Natural killer cell (primary cell): ENCODE data around the gene SLC27A6. TPM values are rescaled to one million over a fixed set of nuclear protein-coding genes. Genes with fewer than 3 reads are reported as not detected.

ENCODE experiments used
- ATAC-seq, 3 donors: fragments of 150-1000 bp in 2 of 3; fragments of 200-7000 bp in 1 of 3; cut with Tn5 transposase; 1 replicate in 1 of 3; 2 replicates in 2 of 3; pipeline ENCODE4 v1.10.0; 2021; ENCODE audit warnings: mild to moderate bottlenecking in 2 of 3, moderate library complexity in 2 of 3
- DNase-seq, 2 donors: peaks; one replicate each; pipeline versions ENCODE4 v3.0.0 to v3.0.0-alpha.2; 2013 to 2021; ENCODE audit warnings: mixed read lengths in 1 of 2
- H3K27ac ChIP-seq: one replicate; pipeline ENCODE4 v1.5.1; 2013; ENCODE audit warnings: mild to moderate bottlenecking, low read length
- H3K27me3 ChIP-seq: one replicate; pipeline ENCODE4 v1.6.1; 2013; ENCODE audit warnings: low read length; ENCODE audit not compliant: control insufficient read depth, insufficient read depth
- H3K36me3 ChIP-seq: one replicate; pipeline ENCODE4 v1.6.1; 2013; ENCODE audit warnings: low read length; ENCODE audit not compliant: control insufficient read depth, insufficient read depth
- H3K4me1 ChIP-seq: one replicate; pipeline ENCODE4 v1.6.1; 2013; ENCODE audit warnings: low read length; ENCODE audit not compliant: control insufficient read depth, insufficient read depth
- H3K4me3 ChIP-seq: one replicate; pipeline ENCODE4 v1.5.1; 2013; ENCODE audit warnings: low read length
- H3K9me3 ChIP-seq: one replicate; pipeline ENCODE4 v1.6.1; 2013; ENCODE audit warnings: low read length; ENCODE audit not compliant: control insufficient read depth, insufficient read depth
- H3K27ac Mint-ChIP-seq, 2 donors: one replicate each; pipeline ENCODE4 v1.8.0; 2022; ENCODE audit warnings: mild to moderate bottlenecking in 2 of 2, mixed read lengths in 2 of 2, moderate library complexity in 1 of 2
- H3K27me3 Mint-ChIP-seq, 2 donors: one replicate each; pipeline ENCODE4 v1.8.0; 2022; ENCODE audit warnings: low read depth in 2 of 2, mixed read lengths in 2 of 2
- H3K36me3 Mint-ChIP-seq: one replicate; pipeline ENCODE4 v1.8.0; 2022; ENCODE audit warnings: mixed read lengths
- H3K4me1 Mint-ChIP-seq, 2 donors: one replicate each; pipeline ENCODE4 v1.8.0; 2022; ENCODE audit warnings: mixed read lengths in 2 of 2
- H3K4me3 Mint-ChIP-seq: one replicate; pipeline ENCODE4 v1.8.0; 2022; ENCODE audit warnings: mild to moderate bottlenecking, moderate library complexity, mixed read lengths
- H3K9me3 Mint-ChIP-seq, 2 donors: one replicate each; pipeline ENCODE4 v1.8.0; 2022; ENCODE audit warnings: mixed read lengths in 2 of 2
- CTCF ChIP-seq: fragments of 200-600 bp; IDR thresholded peaks from one replicate; pipeline ENCODE4 v1.8.0; 2022; ENCODE audit warnings: antibody characterized with exemption
- WGBS: methylation state at CpG from one replicate; pipeline ENCODE4 v1.1.7; 2013; ENCODE audit warnings: missing lambda C conversion rate; ENCODE audit not compliant: insufficient coverage; 5-methylcytosine and 5-hydroxymethylcytosine counted together
- intact Hi-C: fragments of 100-400 bp; cut with micrococcal nuclease; formaldehyde crosslinking; loops from one replicate; pipeline ENCODE4 v1.14.2; 2022
- total RNA-seq, 4 donors: library from RNA; stranded (reverse); fragments of 120-200 nt in 1 of 4; gene quantifications; one replicate each; pipeline versions ENCODE4 v1.2.3 to v1.2.4, GENCODE V29; 2013 to 2022

Gene SLC27A6
- total RNA-seq, 3 donors from 2014 or later (not counting 1 experiment from before 2014, with no cell fraction given) = not detected

- no peak for DNase-seq
- H3K36me3 ChIP-seq = no peaks in the 10 kb centered on the region
- TF ChIP-seq CTCF = no peak
- no peak overlapping the region for H3K27ac Mint-ChIP-seq
- no peak overlapping the region for H3K4me3 ChIP-seq
- no peak overlapping the region for H3K27ac ChIP-seq
- no peaks in the 10 kb centered on the region for H3K9me3 ChIP-seq
- peaks cover 2% of the 10 kb centered on the region for H3K27me3 ChIP-seq
- ATAC-seq = no peak
- H3K4me1 ChIP-seq = no peaks in the 10 kb centered on the region
- H3K4me1 Mint-ChIP-seq = no peaks in the 10 kb centered on the region
- intact Hi-C loops = no loop called here
- no peaks in the 10 kb centered on the region for H3K36me3 Mint-ChIP-seq
- H3K4me3 Mint-ChIP-seq = no peak overlapping the region
- peaks cover 6 to 20% of the 10 kb centered on the region in 2 donors for H3K9me3 Mint-ChIP-seq
- 14% methylated on average over 1 of the region's 1 CpG for whole genome bisulfite sequencing
- no peaks in the 10 kb centered on the region for H3K27me3 Mint-ChIP-seq
Observed at GRCh38 chr5:128974567-128974966, 9.3 kb downstream of the SLC27A6 start.

GRCh38 chr5:128979761-128980160 lies 14.5 kb downstream of the SLC27A6 start:
- H3K27ac Mint-ChIP-seq = no peak overlapping the region
- intact Hi-C loops = no loop called here
- DNase-seq (no peak), ATAC-seq (no peak)
- no peaks in the 10 kb centered on the region for H3K4me1 Mint-ChIP-seq
- peaks cover 0 to 3% of the 10 kb centered on the region in 2 donors for H3K9me3 Mint-ChIP-seq
- Histone ChIP-seq H3K9me3 (no peaks in the 10 kb centered on the region), H3K27ac (no peak overlapping the region), H3K4me3 (no peak overlapping the region), H3K4me1 (no peaks in the 10 kb centered on the region), H3K36me3 (no peaks in the 10 kb centered on the region), H3K27me3 (peaks cover 2% of the 10 kb centered on the region)
- no peak overlapping the region for H3K4me3 Mint-ChIP-seq
- no peaks in the 10 kb centered on the region for H3K27me3 Mint-ChIP-seq
- TF ChIP-seq CTCF = no peak
- WGBS = 100% methylated on average over 1 of the region's 1 CpG
- no peaks in the 10 kb centered on the region for H3K36me3 Mint-ChIP-seq

- peaks cover 2% of the 10 kb centered on the region for H3K27me3 ChIP-seq
- no peak for ATAC-seq
- no peak overlapping the region for H3K4me3 ChIP-seq
- H3K27ac ChIP-seq = no peak overlapping the region
- H3K27me3 Mint-ChIP-seq = no peaks in the 10 kb centered on the region
- no peak overlapping the region for H3K4me3 Mint-ChIP-seq
- H3K36me3 ChIP-seq = no peaks in the 10 kb centered on the region
- no peaks in the 10 kb centered on the region for H3K4me1 Mint-ChIP-seq
- no peaks in the 10 kb centered on the region for H3K4me1 ChIP-seq
- TF ChIP-seq CTCF = no peak
- 75% methylated on average over 1 of the region's 3 CpGs for WGBS
- intact Hi-C loops = no loop called here
- peaks cover 0 to 3% of the 10 kb centered on the region in 2 donors for H3K9me3 Mint-ChIP-seq
- DNase-seq = no peak
- no peaks in the 10 kb centered on the region for H3K36me3 Mint-ChIP-seq
- H3K9me3 ChIP-seq = no peaks in the 10 kb centered on the region
- H3K27ac Mint-ChIP-seq = no peak overlapping the region
Observed at GRCh38 chr5:128980917-128981316, 15.6 kb downstream of the SLC27A6 start.

GRCh38 chr5:128984480-128984879 lies 19.2 kb downstream of the SLC27A6 start:
- DNase-seq (no peak), ATAC-seq (no peak)
- H3K27ac Mint-ChIP-seq = no peak overlapping the region
- no peaks in the 10 kb centered on the region for H3K4me1 Mint-ChIP-seq
- TF ChIP-seq CTCF = no peak
- H3K27me3 ChIP-seq = no peaks in the 10 kb centered on the region
- no peaks in the 10 kb centered on the region for H3K9me3 Mint-ChIP-seq
- H3K27ac ChIP-seq = no peak overlapping the region
- intact Hi-C loops = no loop called here
- H3K4me1 ChIP-seq = no peaks in the 10 kb centered on the region
- no peak overlapping the region for H3K4me3 ChIP-seq
- H3K36me3 ChIP-seq = no peaks in the 10 kb centered on the region
- 68% methylated on average over 1 of the region's 1 CpG for WGBS
- no peaks in the 10 kb centered on the region for H3K9me3 ChIP-seq
- no peak overlapping the region for H3K4me3 Mint-ChIP-seq
- H3K27me3 Mint-ChIP-seq = no peaks in the 10 kb centered on the region
- H3K36me3 Mint-ChIP-seq = no peaks in the 10 kb centered on the region
